ENCODE measurements around the gene SPPL3. TPM values are rescaled to one million over a fixed set of nuclear protein-coding genes. Genes with fewer than 3 reads are reported as not detected.

Gene SPPL3
- total and polyA plus RNA-seq, 10 donors, result 9.0 to 76.9 (median 44.0) TPM

DNA sequence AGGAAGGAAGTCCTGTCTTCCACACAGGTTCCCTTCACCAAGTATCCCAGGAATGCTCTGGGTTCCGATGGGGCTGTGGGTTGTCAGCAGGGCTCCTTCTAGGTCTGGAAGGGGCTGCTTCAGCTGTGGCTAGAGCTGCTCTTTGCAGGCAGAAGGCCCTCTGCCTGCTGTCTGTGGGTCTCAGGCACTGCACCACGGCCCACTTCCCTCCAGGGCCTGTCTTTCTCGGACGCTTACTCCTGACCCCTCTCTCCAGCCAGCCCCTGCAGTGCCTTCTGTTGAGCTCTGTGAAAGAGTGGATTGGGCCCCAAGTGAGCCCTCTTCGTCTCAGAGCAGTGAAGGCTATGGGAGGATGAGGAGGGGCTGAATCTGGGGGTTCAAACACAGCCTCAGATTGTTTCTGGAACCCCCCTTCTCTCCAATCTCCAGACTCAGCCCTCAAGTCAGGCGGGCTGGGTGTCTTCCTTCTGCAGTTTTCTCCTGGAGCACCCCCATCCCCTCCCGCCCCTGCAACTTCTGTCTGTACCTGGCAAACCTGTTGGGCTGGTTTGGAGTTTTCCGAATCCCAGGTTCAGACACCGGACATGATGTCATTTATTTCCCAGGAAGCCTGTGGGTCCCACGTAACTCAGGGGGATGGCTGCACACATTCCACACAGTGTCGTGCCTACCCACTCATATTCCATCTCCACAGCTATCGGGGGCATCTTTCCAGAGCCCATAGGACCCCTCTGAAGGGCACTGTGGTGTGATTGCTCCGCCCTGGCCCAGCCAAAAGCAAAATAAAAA, 24.9 kb upstream of the SPPL3 start:
- H3K4me1 ChIP-seq, result no peaks in the 10 kb centered on the region
- peak; percentile 45 for DNase-seq
- TF ChIP-seq, protein P1, sequence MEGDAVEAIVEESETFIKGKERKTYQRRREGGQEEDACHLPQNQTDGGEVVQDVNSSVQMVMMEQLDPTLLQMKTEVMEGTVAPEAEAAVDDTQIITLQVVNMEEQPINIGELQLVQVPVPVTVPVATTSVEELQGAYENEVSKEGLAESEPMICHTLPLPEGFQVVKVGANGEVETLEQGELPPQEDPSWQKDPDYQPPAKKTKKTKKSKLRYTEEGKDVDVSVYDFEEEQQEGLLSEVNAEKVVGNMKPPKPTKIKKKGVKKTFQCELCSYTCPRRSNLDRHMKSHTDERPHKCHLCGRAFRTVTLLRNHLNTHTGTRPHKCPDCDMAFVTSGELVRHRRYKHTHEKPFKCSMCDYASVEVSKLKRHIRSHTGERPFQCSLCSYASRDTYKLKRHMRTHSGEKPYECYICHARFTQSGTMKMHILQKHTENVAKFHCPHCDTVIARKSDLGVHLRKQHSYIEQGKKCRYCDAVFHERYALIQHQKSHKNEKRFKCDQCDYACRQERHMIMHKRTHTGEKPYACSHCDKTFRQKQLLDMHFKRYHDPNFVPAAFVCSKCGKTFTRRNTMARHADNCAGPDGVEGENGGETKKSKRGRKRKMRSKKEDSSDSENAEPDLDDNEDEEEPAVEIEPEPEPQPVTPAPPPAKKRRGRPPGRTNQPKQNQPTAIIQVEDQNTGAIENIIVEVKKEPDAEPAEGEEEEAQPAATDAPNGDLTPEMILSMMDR (IDR thresholded peaks at IDR 0.05 in 8 of 11, conservative IDR thresholded peaks at IDR 0.05 in 3 of 11), result no peak
- no peak for TF ChIP-seq POLR2A (IDR thresholded peaks at IDR 0.05)
- no peak for TF ChIP-seq POLR2AphosphoS5 (IDR thresholded peaks at IDR 0.05)

GRCh38 chr12:120925740-120926563, 21.8 kb upstream of the SPPL3 start:
- no peak for TF ChIP-seq POLR2AphosphoS5 (IDR thresholded peaks at IDR 0.05)
- TF ChIP-seq, protein P1 (IDR thresholded peaks at IDR 0.05 in 8 of 11, conservative IDR thresholded peaks at IDR 0.05 in 3 of 11), result no peak
- WGBS, 5 donors, result 80 to 86% (median 84%) methylated on average over 13 to 15 of the region's 15 CpGs
- H3K9me3 ChIP-seq, result no peaks in the 10 kb centered on the region
- H3K27ac ChIP-seq, result no peak overlapping the region
- no peaks in the 10 kb centered on the region for H3K36me3 ChIP-seq
- no peaks in the 10 kb centered on the region for H3K27me3 ChIP-seq (replicated peaks in 1 of 7)
- no peak for DNase-seq
- H3K4me3 ChIP-seq, result no peak overlapping the region
- intact Hi-C loops (cut with DNase I; ENCODE audit: low total_unique reads), result no loop called here
- H3K4me1 ChIP-seq, result no peaks in the 10 kb centered on the region

More for the DNA sequence above, 24.9 kb upstream of the SPPL3 start:
- 79 to 87% (median 83%) methylated on average over 13 of the region's 13 CpGs for WGBS, 5 donors
- Histone ChIP-seq H3K36me3 (no peaks in the 10 kb centered on the region), H3K27ac (no peak overlapping the region), H3K4me3 (no peak overlapping the region), H3K9me3 (no peaks in the 10 kb centered on the region), H3K27me3 (replicated peaks in 1 of 7) (no peaks in the 10 kb centered on the region)
- intact Hi-C loops (cut with DNase I; ENCODE audit: low total_unique reads), result no loop called here

DNA sequence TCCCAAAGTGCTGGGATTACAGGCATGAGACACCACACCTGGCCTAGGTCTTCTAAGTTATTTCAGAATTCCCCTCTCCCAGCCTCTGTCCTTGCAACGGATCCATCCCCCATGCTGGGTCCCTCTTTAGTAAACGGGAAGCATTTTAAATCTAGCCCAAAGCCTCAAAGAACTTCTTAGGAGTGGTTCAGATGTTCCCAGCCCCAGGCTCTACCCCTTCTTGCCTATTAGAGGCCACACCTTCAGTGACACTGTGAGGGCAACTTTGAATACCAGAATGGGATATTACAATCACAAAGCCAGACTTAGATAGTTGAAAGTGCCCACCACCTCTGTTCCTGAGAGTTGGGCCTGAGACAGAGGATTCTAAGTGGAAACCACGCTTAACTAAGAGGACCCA, 18.1 kb upstream of the SPPL3 start:
- no peak for DNase-seq
- intact Hi-C loops (cut with DNase I; ENCODE audit: low total_unique reads), result no loop called here
- H3K9me3 ChIP-seq, result peaks cover 2 to 28% (median 22%) of the 10 kb centered on the region in 8 donors
- H3K4me3 ChIP-seq, result no peak overlapping the region
- no peaks in the 10 kb centered on the region for H3K36me3 ChIP-seq
- 78 to 95% (median 80%) methylated on average over 3 of the region's 3 CpGs for WGBS, 5 donors
- H3K4me1 ChIP-seq, result no peaks in the 10 kb centered on the region
- H3K27ac ChIP-seq, result no peak overlapping the region
- TF ChIP-seq POLR2A (IDR thresholded peaks at IDR 0.05) (no peak), POLR2AphosphoS5 (IDR thresholded peaks at IDR 0.05) (no peak)
- TF ChIP-seq, protein P1 (IDR thresholded peaks at IDR 0.05 in 8 of 11, conservative IDR thresholded peaks at IDR 0.05 in 3 of 11), result no peak
- no peaks in the 10 kb centered on the region for H3K27me3 ChIP-seq (replicated peaks in 1 of 7)

GRCh38 chr12:120921637-120922036, 17.5 kb upstream of the SPPL3 start:
- Histone ChIP-seq H3K36me3 (no peaks in the 10 kb centered on the region), H3K4me3 (no peak overlapping the region), H3K4me1 (no peaks in the 10 kb centered on the region), H3K9me3 (peaks cover 3 to 34% (median 29%) of the 10 kb centered on the region in 8 donors), H3K27ac (no peak overlapping the region), H3K27me3 (replicated peaks in 1 of 7) (no peaks in the 10 kb centered on the region)
- DNase-seq, result no peak
- no peak for TF ChIP-seq POLR2A (IDR thresholded peaks at IDR 0.05)
- no peak for TF ChIP-seq POLR2AphosphoS5 (IDR thresholded peaks at IDR 0.05)
- TF ChIP-seq, protein P1 (IDR thresholded peaks at IDR 0.05 in 8 of 11, conservative IDR thresholded peaks at IDR 0.05 in 3 of 11), result no peak
- intact Hi-C loops (cut with DNase I; ENCODE audit: low total_unique reads), result no loop called here
